IMR-90 (cell line): ENCODE measurements around the gene SFT2D3. TPM values are rescaled to one million over a fixed set of nuclear protein-coding genes. Genes with fewer than 3 reads are reported as not detected.

Source experiments
- ATAC-seq: fragments of 200-7000 bp; cut with Tn5 transposase; 2 replicates; pipeline ENCODE4 v1.9.1; 2020; ENCODE audit warnings: low read depth, mild to moderate bottlenecking, moderate library complexity
- BruUV-seq: library from RNA; stranded (reverse); fragments of 400-500 nt; replicated peaks from 2 replicates; lab custom pipeline; 2021; lab: Mats Ljungman, UMichigan
- CTCF ChIA-PET: fragments of 300-600 bp; formaldehyde crosslinking; extraction: SDS; loops from one replicate; lab custom pipeline; 2021; ENCODE audit warnings: antibody characterized with exemption; lab: Yijun Ruan, JAX
- POLR2A ChIA-PET: fragments of 300-600 bp; sonication (Branson Sonifier 250); formaldehyde crosslinking; loops from one replicate; lab custom pipeline; 2022; ENCODE audit warnings: antibody characterized with exemption; ENCODE audit not compliant: unreplicated experiment; lab: Charles Lee
- DNase-seq: peaks from one replicate; pipeline ENCODE4 v3.0.0; 2013
- H2AFZ ChIP-seq: replicated peaks from 2 replicates; pipeline ENCODE3; 2013; ENCODE audit warnings: low read length, mild to moderate bottlenecking; ENCODE audit not compliant: poor library complexity
- H2AK5ac ChIP-seq: 2 replicates; pipeline ENCODE4 v1.6.1; 2013; ENCODE audit warnings: low read depth, low read length, inconsistent platforms
- H2AK9ac ChIP-seq: replicated peaks from 2 replicates; pipeline ENCODE3; 2013; ENCODE audit warnings: mild to moderate bottlenecking, low read depth, low read length, moderate library complexity; ENCODE audit not compliant: poor library complexity
- H2BK120ac ChIP-seq: 2 replicates; pipeline ENCODE4 v1.6.1; 2013; ENCODE audit warnings: low read depth, low read length, inconsistent platforms
- H2BK15ac ChIP-seq: 3 replicates; pipeline ENCODE4 v1.6.1; 2013; ENCODE audit warnings: low read depth, low read length, inconsistent platforms
- H2BK20ac ChIP-seq: 2 replicates; pipeline ENCODE4 v1.6.1; 2013; ENCODE audit warnings: low read depth, mild to moderate bottlenecking, inconsistent platforms, low read length, moderate library complexity
- H2BK5ac ChIP-seq: 2 replicates; pipeline ENCODE4 v1.6.1; 2013; ENCODE audit warnings: mild to moderate bottlenecking, low read depth, low read length, inconsistent platforms; ENCODE audit not compliant: poor library complexity, severe bottlenecking
- H3K14ac ChIP-seq: replicated peaks from 2 replicates; pipeline ENCODE4 v1.6.1; 2013; ENCODE audit warnings: low read depth, low read length, inconsistent platforms
- H3K18ac ChIP-seq: 2 replicates; pipeline ENCODE4 v1.6.1; 2013; ENCODE audit warnings: low read depth, low read length, control low read depth
- H3K23ac ChIP-seq: 2 replicates; pipeline ENCODE4 v1.6.1; 2013; ENCODE audit warnings: low read depth, low read length, inconsistent platforms
- H3K27ac ChIP-seq: 2 replicates; pipeline ENCODE4 v1.5.1; 2013; ENCODE audit warnings: mild to moderate bottlenecking, control low read depth, low read length; ENCODE audit not compliant: insufficient read depth
- H3K27me3 ChIP-seq: 2 replicates; pipeline ENCODE4 v1.6.1; 2013; ENCODE audit warnings: low read length; ENCODE audit not compliant: control insufficient read depth, insufficient read depth
- H3K36me3 ChIP-seq: 2 replicates; pipeline ENCODE4 v1.6.1; 2013; ENCODE audit warnings: low read length, mixed read lengths; ENCODE audit not compliant: control insufficient read depth, insufficient read depth
- H3K4ac ChIP-seq: 2 replicates; pipeline ENCODE4 v1.6.1; 2013; ENCODE audit warnings: low read depth, low read length, inconsistent platforms
- H3K4me1 ChIP-seq: 2 replicates; pipeline ENCODE4 v1.6.1; 2013; ENCODE audit warnings: low read length, mixed read lengths; ENCODE audit not compliant: control insufficient read depth, insufficient read depth
- H3K4me2 ChIP-seq: 2 replicates; pipeline ENCODE4 v1.6.1; 2013; ENCODE audit warnings: low read depth, mild to moderate bottlenecking, control low read depth, low read length, moderate library complexity
- H3K4me3 ChIP-seq: 2 replicates; pipeline ENCODE4 v1.5.1; 2013; ENCODE audit warnings: low read depth, mild to moderate bottlenecking, control low read depth, low read length, moderate library complexity; ENCODE audit not compliant: insufficient read depth
- H3K56ac ChIP-seq: 2 replicates; pipeline ENCODE4 v1.6.1; 2013; ENCODE audit warnings: low read length, inconsistent platforms; ENCODE audit not compliant: insufficient read depth; ENCODE audit errors: extremely low read depth
- H3K79me1 ChIP-seq, 2 experiments: 2 replicates each; pipeline ENCODE4 v1.6.1; 2013; ENCODE audit warnings: low read length in 2 of 2, inconsistent platforms in 1 of 2, low read depth in 1 of 2
- H3K9ac ChIP-seq: 2 replicates; pipeline ENCODE4 v1.6.1; 2013; ENCODE audit warnings: low read depth, low read length, control low read depth
- H3K9me1 ChIP-seq: 2 replicates; pipeline ENCODE4 v1.6.1; 2013; ENCODE audit warnings: low read length, inconsistent platforms; ENCODE audit not compliant: insufficient read depth
- H3K9me3 ChIP-seq: 2 replicates; pipeline ENCODE4 v1.6.1; 2013; ENCODE audit warnings: low read length; ENCODE audit not compliant: control insufficient read depth, insufficient read depth
- H4K20me1 ChIP-seq: 2 replicates; pipeline ENCODE4 v1.6.1; 2013; ENCODE audit warnings: low read length, inconsistent platforms; ENCODE audit not compliant: insufficient read depth
- H4K5ac ChIP-seq: 2 replicates; pipeline ENCODE4 v1.6.1; 2013; ENCODE audit warnings: mild to moderate bottlenecking, low read depth, low read length, control low read depth
- H4K8ac ChIP-seq, 2 experiments: 2 replicates each; pipeline ENCODE4 v1.6.1; 2013; ENCODE audit warnings: low read depth in 2 of 2, low read length in 2 of 2, control low read depth in 1 of 2, inconsistent platforms in 1 of 2
- H4K91ac ChIP-seq: 2 replicates; pipeline ENCODE4 v1.6.1; 2013; ENCODE audit warnings: low read depth, low read length, inconsistent platforms; ENCODE audit not compliant: insufficient read depth
- BHLHE40 ChIP-seq: fragments of 150-350 bp; IDR thresholded peaks from 2 replicates; pipeline ENCODE4 v1.6.1; 2016; ENCODE audit warnings: mild to moderate bottlenecking, low read depth, low read length
- CEBPB ChIP-seq: IDR thresholded peaks from 2 replicates; pipeline ENCODE4 v1.6.1; 2012; ENCODE audit warnings: low read depth, low read length, improper control_type of control experiment
- ELK1 ChIP-seq: fragments of 150-350 bp; IDR thresholded peaks from 2 replicates; pipeline ENCODE4 v1.6.1; 2016; ENCODE audit warnings: low read depth, mild to moderate bottlenecking, low read length, moderate library complexity, borderline replicate concordance
- MXI1 ChIP-seq: IDR thresholded peaks from 2 replicates; pipeline ENCODE4 v1.6.1; 2012; ENCODE audit warnings: low read depth, mild to moderate bottlenecking, low read length, moderate library complexity, borderline replicate concordance
- NFE2L2 ChIP-seq: fragments of 150-350 bp; IDR thresholded peaks from 2 replicates; pipeline ENCODE4 v1.6.1; 2016; ENCODE audit warnings: low read depth, mild to moderate bottlenecking, low read length
- POLR2A ChIP-seq: IDR thresholded peaks from 2 replicates; pipeline ENCODE4 v1.6.1; 2012; ENCODE audit warnings: mild to moderate bottlenecking, low read depth, low read length
- RAD21 ChIP-seq: IDR thresholded peaks from 2 replicates; pipeline ENCODE4 v1.6.1; 2012; ENCODE audit warnings: low read length, improper control_type of control experiment
- SMC3 ChIP-seq: fragments of 150-350 bp; IDR thresholded peaks from 2 replicates; pipeline ENCODE4 v1.6.1; 2016; ENCODE audit warnings: low read depth, mild to moderate bottlenecking, antibody characterized with exemption, low read length, moderate library complexity
- WGBS, 2 experiments: methylation state at CpG; one replicate each; pipeline versions ENCODE4 v1.1.5 to v1.1.7; 2013; ENCODE audit warnings: missing lambda C conversion rate in 2 of 2; ENCODE audit not compliant: insufficient read length in 1 of 2; ENCODE audit errors: extremely low coverage in 2 of 2; 5-methylcytosine and 5-hydroxymethylcytosine counted together
- dilution Hi-C: fragments of 300-500 bp; cut with HindIII; formaldehyde crosslinking; loops from one replicate; pipeline ENCODE4 v1.14.3; 2018; ENCODE audit warnings: low sequenced_read_pairs; ENCODE audit not compliant: unreplicated experiment
- in situ Hi-C: fragments of 300-500 bp; cut with MboI; formaldehyde crosslinking; loops from 3 replicates; pipeline ENCODE4 v1.14.3; 2019; ENCODE audit warnings: low sequenced_read_pairs, inconsistent platforms, mixed read lengths
- intact Hi-C: fragments of 100-400 bp; cut with micrococcal nuclease; formaldehyde crosslinking; loops from 2 replicates; pipeline ENCODE4 v1.10.0; 2022
- polyA plus RNA-seq, 3 experiments: library from polyadenylated mRNA; depleted of rRNA; stranded (reverse); fragments of >200 nt; gene quantifications; 2 replicates each; pipeline ENCODE4 v1.2.3, GENCODE V29; 2012; ENCODE audit warnings: low replicate concordance in 1 of 3
- total RNA-seq: library from RNA; depleted of rRNA; stranded (reverse); fragments of >200 nt; gene quantifications from 2 replicates; pipeline ENCODE4 v1.2.3, GENCODE V29; 2012
- TF ChIP-seq, protein P1 (sequence below): conservative IDR thresholded peaks from 2 replicates; pipeline ENCODE4 v1.5.1; 2012; ENCODE audit warnings: mild to moderate bottlenecking, low read depth, low read length, improper control_type of control experiment
- TF ChIP-seq, protein P2 (sequence below): fragments of 150-350 bp; IDR thresholded peaks from 2 replicates; pipeline ENCODE4 v1.6.1; 2017; ENCODE audit warnings: mild to moderate bottlenecking, antibody characterized with exemption, low read length, low read depth

The SFT2D3 gene
- total and polyA plus RNA-seq, 2 of the 4 experiments (the other 2 are of a cell fraction): 2.5 to 3.1 TPM

- ATAC-seq (no peak; the same call in 1 of the 2 replicates), DNase-seq (no peak)
- Histone ChIP-seq H2BK5ac (no peak overlapping the region), H2BK120ac (no peak overlapping the region), H3K9me1 (peaks cover 28% of the 10 kb centered on the region), H3K56ac (no peak overlapping the region), H3K9me3 (peaks cover 2% of the 10 kb centered on the region; the same call in 1 of the 2 replicates), H2AK5ac (peak overlapping the region; percentile 33; the same call in 1 of the 2 replicates), H3K36me3 (peaks cover 8% of the 10 kb centered on the region), H3K27me3 (no peaks in the 10 kb centered on the region), H3K79me1 (peaks cover 22 to 81% of the 10 kb centered on the region in 2 experiments), H2AFZ (peak overlapping the region; percentile 76), H3K23ac (0 out of 2 replicates have a peak overlapping the region, but pooled peaks have one; percentile 42), H3K4me2 (no peak overlapping the region; the same call in 1 of the 2 replicates), H3K27ac (no peak overlapping the region), H3K18ac (no peak overlapping the region), H2BK15ac (no peak overlapping the region), H3K14ac (peak overlapping the region; percentile 47; the same call in 1 of the 2 replicates), H3K4me3 (no peak overlapping the region), H2AK9ac (peak overlapping the region; percentile 82), H4K91ac (peak overlapping the region; percentile 47; the same call in 1 of the 2 replicates), H4K20me1 (peaks cover 79% of the 10 kb centered on the region), H4K5ac (no peak overlapping the region), H4K8ac (peak overlapping the region in 1 of 2 experiments; percentile 4; a peak in 1 of 4 replicates), H2BK20ac (no peak overlapping the region), H3K9ac (no peak overlapping the region), H3K4me1 (peaks cover 14% of the 10 kb centered on the region), H3K4ac (peak overlapping the region; percentile 13; the same call in 1 of the 2 replicates)
- WGBS, 2 experiments: 84% methylated on average over 8 of the region's 9 CpGs; no CpG with 5 or more reads in 1 of the 2 experiments
- in situ Hi-C loops (no loop called here), dilution Hi-C loops (no loop called here), intact Hi-C loops (loop anchor here (1.0 kb wide), 1 partner anchor 9 kb away; no protein-coding TSS in a partner anchor)
- BruUV-seq: no TSS peak
- no peak for TF ChIP-seq SMC3
- no peak for TF ChIP-seq RAD21
- TF ChIP-seq BHLHE40: no peak
- no peak for TF ChIP-seq ELK1
- TF ChIP-seq CEBPB: no peak
- TF ChIP-seq POLR2A: no peak
- no peak for TF ChIP-seq MXI1
- TF ChIP-seq, protein P1, sequence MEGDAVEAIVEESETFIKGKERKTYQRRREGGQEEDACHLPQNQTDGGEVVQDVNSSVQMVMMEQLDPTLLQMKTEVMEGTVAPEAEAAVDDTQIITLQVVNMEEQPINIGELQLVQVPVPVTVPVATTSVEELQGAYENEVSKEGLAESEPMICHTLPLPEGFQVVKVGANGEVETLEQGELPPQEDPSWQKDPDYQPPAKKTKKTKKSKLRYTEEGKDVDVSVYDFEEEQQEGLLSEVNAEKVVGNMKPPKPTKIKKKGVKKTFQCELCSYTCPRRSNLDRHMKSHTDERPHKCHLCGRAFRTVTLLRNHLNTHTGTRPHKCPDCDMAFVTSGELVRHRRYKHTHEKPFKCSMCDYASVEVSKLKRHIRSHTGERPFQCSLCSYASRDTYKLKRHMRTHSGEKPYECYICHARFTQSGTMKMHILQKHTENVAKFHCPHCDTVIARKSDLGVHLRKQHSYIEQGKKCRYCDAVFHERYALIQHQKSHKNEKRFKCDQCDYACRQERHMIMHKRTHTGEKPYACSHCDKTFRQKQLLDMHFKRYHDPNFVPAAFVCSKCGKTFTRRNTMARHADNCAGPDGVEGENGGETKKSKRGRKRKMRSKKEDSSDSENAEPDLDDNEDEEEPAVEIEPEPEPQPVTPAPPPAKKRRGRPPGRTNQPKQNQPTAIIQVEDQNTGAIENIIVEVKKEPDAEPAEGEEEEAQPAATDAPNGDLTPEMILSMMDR: no peak
- no peak for TF ChIP-seq NFE2L2
- TF ChIP-seq, protein P2, sequence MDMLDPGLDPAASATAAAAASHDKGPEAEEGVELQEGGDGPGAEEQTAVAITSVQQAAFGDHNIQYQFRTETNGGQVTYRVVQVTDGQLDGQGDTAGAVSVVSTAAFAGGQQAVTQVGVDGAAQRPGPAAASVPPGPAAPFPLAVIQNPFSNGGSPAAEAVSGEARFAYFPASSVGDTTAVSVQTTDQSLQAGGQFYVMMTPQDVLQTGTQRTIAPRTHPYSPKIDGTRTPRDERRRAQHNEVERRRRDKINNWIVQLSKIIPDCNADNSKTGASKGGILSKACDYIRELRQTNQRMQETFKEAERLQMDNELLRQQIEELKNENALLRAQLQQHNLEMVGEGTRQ: no peak
- POLR2A ChIA-PET: no interaction called here
- CTCF ChIA-PET: no interaction called here
Measured at GRCh38 chr2:127661949-127662510, 39.3 kb upstream of the SFT2D3 start.
